Activated T-helper 1 cell treated with anti-CD3 and anti-CD28 coated beads, Interleukin-2, amount 50 U/mL, for 16 hours (primary cell): ENCODE measurements around the gene USP4.
A peak's percentile ranks its signal among the peaks of the same experiment; 100 is the strongest.
"Not testable (repeated sequence)": the region's sequence is repeated elsewhere in the genome, so short reads cannot be mapped to it uniquely, and the experiment has no call there.

Source experiments
- DNase-seq, 2 donors: peaks; one replicate each; pipeline ENCODE4 v3.0.0-alpha.2; 2020; ENCODE audit warnings: low read depth in 1 of 2, low spot score in 1 of 2

Gene USP4

GRCh38 chr3:49351521-49352011, 11.7 kb upstream of the USP4 start:
- no peak for DNase-seq

GRCh38 chr3:49349348-49350114, 9.7 kb upstream of the USP4 start:
- no peak for DNase-seq

- not testable (repeated sequence) for DNase-seq
Observed at GRCh38 chr3:49348361-49348760, 8.5 kb upstream of the USP4 start.

- DNase-seq: no peak
Observed at GRCh38 chr3:49346797-49347251, 7.0 kb upstream of the USP4 start.

GRCh38 chr3:49343163-49343562, 3.3 kb upstream of the USP4 start:
- DNase-seq: no peak

- no peak for DNase-seq
Observed at GRCh38 chr3:49341996-49342395, 2.1 kb upstream of the USP4 start.

- peak; percentile 5 to 14 for DNase-seq
Observed at GRCh38 chr3:49339581-49339940, 292 bp downstream of the USP4 start.

GRCh38 chr3:49333916-49334633, 5.8 kb downstream of the USP4 start:
- DNase-seq: no peak

GRCh38 chr3:49333091-49333490, 6.8 kb downstream of the USP4 start:
- DNase-seq: no peak

GRCh38 chr3:49329186-49329585, 10.7 kb downstream of the USP4 start:
- DNase-seq: no peak

- DNase-seq: not testable (repeated sequence)
Observed at GRCh38 chr3:49328350-49328749, 11.5 kb downstream of the USP4 start.

GRCh38 chr3:49327485-49327884, 12.4 kb downstream of the USP4 start:
- no peak for DNase-seq

GRCh38 chr3:49324768-49325167, 15.1 kb downstream of the USP4 start:
- no peak for DNase-seq

- no peak for DNase-seq
Observed at GRCh38 chr3:49316696-49317457, 23.0 kb downstream of the USP4 start.

GRCh38 chr3:49313896-49314688, 25.8 kb downstream of the USP4 start:
- no peak for DNase-seq

- no peak for DNase-seq
Observed at GRCh38 chr3:49311283-49311682, 28.6 kb downstream of the USP4 start.

GRCh38 chr3:49310677-49311076, 29.2 kb downstream of the USP4 start:
- DNase-seq: no peak

- no peak for DNase-seq
Observed at GRCh38 chr3:49305608-49306007, 34.2 kb downstream of the USP4 start.

- DNase-seq: no peak
Observed at GRCh38 chr3:49302613-49303012, 37.2 kb downstream of the USP4 start.

GRCh38 chr3:49300595-49300994, 39.3 kb downstream of the USP4 start:
- DNase-seq: no peak

- DNase-seq: no peak
Observed at GRCh38 chr3:49298511-49298910, 41.3 kb downstream of the USP4 start.
